Activated CD8-positive, alpha-beta memory T cell treated with anti-CD3 and anti-CD28 coated beads, Interleukin-2, amount 50 U/mL, for 4 hours (primary cell): Measurements from ENCODE around the gene LRRC52.

Experiments used
- DNase-seq: peaks from one replicate; pipeline ENCODE4 v3.0.0-alpha.2; 2020

The LRRC52 gene

DNA sequence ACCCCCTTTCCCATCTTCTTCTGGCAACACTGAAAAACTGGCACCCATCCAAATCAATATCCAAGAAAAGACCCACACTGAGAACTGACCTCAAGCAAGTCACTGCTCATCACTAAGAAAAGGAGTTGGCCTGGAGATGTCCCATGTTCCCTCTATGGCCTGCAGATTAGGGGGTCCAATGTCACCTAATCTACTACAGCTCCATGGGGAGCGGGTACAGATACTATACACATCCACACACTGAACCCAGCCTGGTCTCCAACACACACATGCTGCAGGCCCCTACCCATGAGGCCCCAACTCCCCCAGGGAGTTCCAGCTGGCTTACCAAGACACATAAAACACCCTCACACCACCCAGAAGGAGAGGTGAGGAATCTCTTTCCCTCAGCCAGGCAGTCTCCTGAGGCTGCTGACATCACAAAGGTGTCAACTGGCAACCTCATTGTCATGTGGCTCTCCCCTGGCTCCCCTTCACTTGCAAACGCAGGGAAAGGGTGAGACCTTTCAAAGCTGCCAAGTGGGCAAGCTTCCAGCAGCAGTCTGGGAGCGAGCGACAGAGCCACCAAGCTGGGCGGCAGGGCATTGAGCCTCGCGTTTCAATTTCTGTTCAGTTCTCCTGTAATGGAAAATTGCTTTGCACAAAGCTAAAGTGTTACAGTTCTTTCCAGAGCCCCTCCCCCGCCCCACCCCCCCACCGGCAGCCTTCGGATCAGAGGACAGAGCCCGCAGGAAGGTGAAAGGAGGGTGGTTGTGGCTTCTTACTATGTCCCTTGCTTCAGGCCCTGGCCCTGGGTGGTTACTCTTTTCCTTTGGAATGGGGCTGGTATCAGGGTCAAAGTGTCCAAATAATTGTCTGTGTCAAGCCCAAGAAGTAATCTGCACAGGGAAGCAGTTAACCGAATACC, at the start of gene LRRC52:
TSS of gene LRRC52 (plus strand) at position 469 of the 907 bp plus-strand sequence. CDS start at position 766, 297 bp downstream.
- no peak for DNase-seq

GRCh38 chr1:165494949-165495857, 48.6 kb upstream of the LRRC52 start:
- DNase-seq = no peak

DNA sequence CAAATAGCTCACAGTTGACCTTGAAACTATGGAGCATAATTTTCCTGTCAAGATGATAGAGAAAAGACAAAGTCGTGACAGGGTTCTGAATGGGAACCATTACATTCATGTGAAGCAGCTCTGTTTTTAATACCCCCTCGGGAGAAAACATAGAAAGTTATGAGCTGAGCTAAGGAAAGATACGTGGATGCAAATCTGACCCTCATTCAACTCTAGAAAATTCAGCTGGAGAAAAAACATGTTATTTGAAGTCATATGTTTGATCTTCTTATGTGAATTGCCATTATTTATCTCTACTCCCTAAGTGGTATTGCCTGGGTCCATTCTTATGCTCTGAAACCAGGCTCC, 48.0 kb upstream of the LRRC52 start:
- no peak for DNase-seq

DNA sequence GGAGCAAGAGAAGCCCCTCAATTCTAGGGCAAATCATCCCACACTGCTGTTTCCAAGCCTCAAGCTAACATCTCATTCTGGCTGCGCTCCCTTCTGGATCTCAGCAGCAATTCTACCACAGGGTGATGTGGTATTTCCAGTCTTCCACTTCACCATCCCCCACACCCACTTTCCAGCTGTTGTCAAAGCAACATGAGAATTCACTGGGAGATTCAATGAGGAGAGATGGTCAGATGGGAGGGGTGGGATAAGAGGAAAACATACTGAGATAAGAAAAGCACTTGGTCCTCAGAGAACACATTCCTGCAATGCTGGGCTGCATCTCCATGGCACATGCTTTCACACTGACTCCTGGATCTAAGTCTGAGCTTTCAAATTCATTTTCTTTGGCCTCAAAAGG, 47.3 kb upstream of the LRRC52 start:
- DNase-seq = no peak

DNA sequence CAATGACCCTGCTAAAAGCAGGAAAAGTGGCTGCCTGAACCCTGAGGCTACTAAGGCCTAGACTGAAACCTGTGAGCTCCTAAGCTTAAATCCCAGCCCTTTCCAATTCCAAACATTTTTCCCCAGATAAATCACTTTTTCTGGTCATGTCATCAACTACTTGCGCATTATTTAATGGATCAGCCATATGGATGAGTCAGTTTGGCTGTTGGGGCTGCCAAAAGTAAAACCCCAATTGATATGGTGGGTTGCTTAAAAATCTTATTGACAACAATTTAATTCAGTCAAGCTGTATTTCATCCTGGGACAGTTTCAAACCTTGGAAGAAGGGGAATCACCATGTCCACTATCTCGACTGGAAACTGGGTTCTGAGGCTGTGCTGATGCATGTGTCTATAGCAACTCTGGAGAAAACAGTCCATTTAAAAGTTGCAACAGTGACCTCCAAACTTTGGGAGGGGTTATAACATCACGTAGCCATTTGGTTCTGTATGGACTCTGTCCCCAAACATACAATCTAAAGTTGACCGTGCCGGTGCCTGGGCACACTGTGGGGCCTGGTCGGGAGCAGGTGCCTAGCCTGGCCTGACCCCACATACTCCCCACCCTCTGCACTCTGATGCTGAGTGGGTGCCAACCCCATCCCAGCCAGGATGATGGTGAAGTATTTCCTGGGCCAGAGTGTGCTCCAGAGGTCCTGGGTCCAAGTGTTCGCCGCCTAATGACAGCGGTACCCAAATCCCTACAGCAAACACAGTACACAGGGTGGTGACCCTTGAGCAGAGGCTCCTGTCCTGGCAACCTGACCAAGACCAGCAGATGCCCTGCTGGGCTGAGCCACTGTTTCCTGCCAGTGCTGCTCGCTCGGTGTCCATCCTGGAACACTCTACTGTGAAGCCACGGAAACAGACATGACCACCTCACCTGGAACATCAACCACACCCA, 46.5 kb upstream of the LRRC52 start:
- DNase-seq = no peak

GRCh38 chr1:165501330-165501969, 42.4 kb upstream of the LRRC52 start:
- DNase-seq = no peak

DNA sequence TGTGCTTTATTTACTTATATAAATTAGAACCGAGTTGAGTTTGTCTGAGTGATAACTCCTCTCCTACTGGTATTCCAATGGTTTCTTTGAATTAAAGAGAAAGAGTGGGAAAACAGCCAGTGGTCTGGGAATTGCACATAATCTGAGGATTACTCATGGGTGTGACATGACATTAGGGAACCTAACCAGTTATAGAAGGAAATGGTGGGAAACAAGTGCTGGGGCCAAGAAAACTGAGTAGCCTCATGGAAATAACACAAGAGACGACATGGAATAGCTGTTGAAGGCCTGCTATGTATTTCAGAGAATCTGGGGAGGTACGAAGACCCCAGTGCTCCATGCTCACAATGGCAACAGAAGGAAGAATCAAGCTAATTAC, 41.8 kb upstream of the LRRC52 start:
- DNase-seq = no peak

DNA sequence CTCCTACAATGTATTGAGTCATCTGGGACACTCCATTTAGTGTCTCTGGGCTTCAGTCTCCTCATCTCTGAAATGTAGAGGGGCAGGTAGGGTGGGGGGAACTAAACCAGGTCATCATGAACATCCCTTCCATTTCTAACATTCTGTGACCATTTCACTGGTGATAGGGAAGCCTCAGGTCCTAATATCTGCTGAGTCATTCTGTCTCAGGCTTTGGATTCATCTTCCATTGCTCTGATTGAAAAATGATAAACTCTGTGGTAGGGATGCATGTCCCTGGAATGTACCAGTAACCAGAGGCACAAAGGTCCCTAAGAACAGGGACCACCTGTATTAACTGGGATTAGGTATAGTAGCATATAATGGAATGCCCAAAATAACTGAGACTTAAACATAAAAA, 36.2 kb upstream of the LRRC52 start:
- no peak for DNase-seq

DNA sequence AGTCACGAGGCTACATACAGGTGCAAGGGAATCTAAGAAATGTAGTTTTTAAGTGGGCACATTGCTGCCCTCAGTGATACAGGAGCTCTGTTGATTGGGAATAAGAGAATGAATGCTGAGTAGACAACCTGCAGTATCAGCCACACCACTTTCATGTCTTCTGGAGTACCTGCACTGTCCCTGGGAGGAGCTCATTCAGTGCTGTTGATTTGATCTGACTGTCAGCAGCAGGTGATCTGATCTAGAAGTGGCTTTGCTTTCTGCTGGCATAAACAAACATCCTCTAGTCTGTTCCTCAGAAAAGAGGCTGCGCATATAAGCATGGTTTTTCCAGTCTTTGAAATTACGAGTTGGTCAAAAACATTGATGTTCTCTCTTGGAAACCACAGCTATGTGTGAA, 35.5 kb upstream of the LRRC52 start:
- DNase-seq = no peak

DNA sequence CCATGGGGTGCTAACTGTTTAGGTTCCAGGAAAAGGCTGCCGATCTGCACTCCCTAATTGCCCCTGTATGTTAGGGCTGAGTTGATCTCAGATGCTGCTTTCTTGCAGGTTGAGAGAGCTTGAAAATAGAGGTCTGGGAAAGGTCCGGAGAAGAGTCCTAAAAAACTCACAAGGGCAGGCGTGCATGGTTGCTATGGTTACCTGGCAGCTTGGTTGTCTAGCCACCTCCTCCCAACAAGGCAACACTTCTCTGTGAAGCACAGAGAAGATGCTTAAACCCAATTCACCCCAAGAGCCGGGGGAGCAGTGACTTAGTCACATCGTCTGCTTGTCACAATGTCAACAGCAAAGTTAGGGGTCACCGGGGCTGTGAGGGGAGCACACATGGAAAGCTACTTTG, 31.0 kb upstream of the LRRC52 start:
- DNase-seq = no peak

- DNase-seq = no peak
These were observed 27.3 kb upstream of the LRRC52 start for GRCh38 chr1:165516469-165516868.

- no peak for DNase-seq
These were observed 23.2 kb upstream of the LRRC52 start for GRCh38 chr1:165520646-165521045.

DNA sequence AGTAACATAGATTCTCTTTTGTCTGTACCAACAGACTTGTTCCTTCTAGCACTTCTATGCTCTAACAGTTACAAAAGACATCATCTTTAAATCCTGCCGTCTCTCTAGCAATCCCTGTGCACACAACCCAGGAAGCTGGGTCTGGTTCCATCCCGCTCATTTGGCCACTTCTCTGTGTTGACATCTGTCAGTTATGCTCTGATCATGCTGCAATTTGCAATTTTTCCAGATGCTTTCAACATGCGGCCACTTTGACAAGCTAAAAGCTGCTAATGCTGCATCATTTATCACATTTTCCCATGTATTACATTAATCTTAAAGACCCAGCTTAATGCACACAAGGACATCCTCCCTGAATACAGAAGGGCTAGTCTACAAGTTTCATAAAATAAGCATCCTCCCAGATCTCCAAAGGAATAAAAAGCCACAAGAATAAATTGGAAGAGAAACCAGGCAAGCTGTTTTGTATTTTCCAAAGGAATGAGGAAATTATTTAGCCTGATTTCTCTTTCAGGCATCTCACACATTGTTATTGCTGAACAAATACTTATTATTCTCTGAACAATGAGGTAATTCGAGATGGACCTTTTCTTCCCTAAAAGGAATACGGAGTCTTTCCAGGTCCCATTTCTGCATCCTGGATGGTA, 19.0 kb upstream of the LRRC52 start:
- DNase-seq = no peak

DNA sequence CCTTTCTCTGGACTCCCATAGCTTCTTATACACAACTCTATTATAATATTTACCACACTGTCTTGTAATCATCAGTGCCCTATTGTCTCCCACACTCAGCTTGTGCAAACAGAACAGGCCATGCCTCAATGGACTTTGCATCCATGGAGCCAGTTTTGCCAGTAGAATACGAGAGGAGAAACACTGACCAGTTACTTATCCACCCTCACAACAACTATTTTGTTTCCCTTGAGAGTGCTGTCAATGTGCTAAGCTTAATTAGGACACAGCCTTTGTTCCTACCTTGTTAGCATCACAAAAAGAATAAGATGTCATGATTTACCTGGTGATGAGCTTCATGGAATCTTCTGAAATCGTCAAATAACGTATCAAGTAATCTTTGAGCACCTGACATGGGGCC, 18.1 kb upstream of the LRRC52 start:
- DNase-seq = no peak

DNA sequence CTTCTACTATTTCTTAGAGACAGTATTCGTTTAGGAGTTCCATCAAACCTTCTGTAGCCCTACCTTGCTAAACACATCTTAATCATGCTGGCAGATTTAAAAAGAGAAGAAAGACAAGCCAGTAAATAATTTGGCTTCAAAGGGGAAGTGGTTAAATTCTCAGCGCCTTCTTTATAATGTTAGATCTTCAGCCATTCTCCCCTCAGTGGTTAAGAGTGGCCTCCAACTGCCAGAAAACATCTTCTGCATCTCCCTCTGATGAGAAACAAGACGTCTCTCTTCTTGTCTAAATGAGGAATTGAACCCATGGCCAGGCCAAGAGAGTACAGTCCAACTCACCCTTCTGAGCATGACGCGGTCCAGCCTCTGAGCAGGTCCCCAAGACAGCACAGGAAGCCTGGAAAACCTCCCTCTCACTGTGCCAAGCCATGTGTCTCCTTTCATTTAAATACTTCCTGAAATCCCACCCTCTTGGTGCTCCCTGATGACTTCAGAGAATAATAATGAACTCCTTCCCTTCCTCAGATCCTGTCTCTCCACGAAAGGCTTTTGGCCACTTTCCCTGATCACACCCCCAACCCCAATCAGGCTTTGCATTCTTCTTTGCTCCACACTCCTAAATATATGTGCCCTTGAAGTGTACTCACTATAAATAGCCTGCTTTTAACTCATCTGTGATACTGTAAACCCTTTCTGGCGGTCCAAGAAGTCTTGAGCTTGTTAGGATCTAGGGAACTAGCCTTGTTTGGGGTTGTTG, 16.4 kb upstream of the LRRC52 start:
- DNase-seq = no peak

- DNase-seq = no peak
These were observed 12.8 kb upstream of the LRRC52 start for GRCh38 chr1:165531021-165531420.

GRCh38 chr1:165532053-165532452, 11.7 kb upstream of the LRRC52 start:
- DNase-seq = no peak

- no peak for DNase-seq
These were observed 10.5 kb upstream of the LRRC52 start for GRCh38 chr1:165533254-165533653.

GRCh38 chr1:165536016-165536415, 7.8 kb upstream of the LRRC52 start:
- DNase-seq = no peak

GRCh38 chr1:165537356-165538109, 6.3 kb upstream of the LRRC52 start:
- no peak for DNase-seq
